K562 (cell line): ENCODE measurements around the gene UHRF1. TPM values are rescaled to one million over a fixed set of nuclear protein-coding genes. Genes with fewer than 3 reads are reported as not detected.
A peak's percentile ranks its signal among the peaks of the same experiment; 100 is the strongest.

Experiments used
- DDX20 ChIP-seq: fragments of 450-650 bp; IDR thresholded peaks from 2 replicates; pipeline ENCODE4 v1.6.1; 2016; ENCODE audit warnings: missing genetic modification characterization, low read depth, mild to moderate bottlenecking, missing compliant biosample characterization, moderate library complexity
- ELF1 ChIP-seq: fragments of 200-800 bp; sonication (Bioruptor generic); IDR thresholded peaks from 2 replicates; pipeline ENCODE4 v1.6.1; 2016; ENCODE audit warnings: missing genetic modification characterization, missing compliant biosample characterization
- FOXA3 ChIP-seq, 2 experiments: fragments of 450-650 bp in 1 of 2; sonication (generic) in 1 of 2; formaldehyde crosslinking; IDR thresholded peaks in 1 of 2; conservative IDR thresholded peaks in 1 of 2; 2 replicates each; pipeline versions ENCODE4 v1.4.0 to v1.8.0; 2020 to 2022; ENCODE audit warnings: mild to moderate bottlenecking in 2 of 2, missing genetic modification reagents in 1 of 2
- MNT ChIP-seq, 2 experiments: fragments of 450-650 bp; conservative IDR thresholded peaks; 2 replicates each; pipeline ENCODE4 v1.6.1; 2017; ENCODE audit warnings: mild to moderate bottlenecking in 2 of 2, moderate library complexity in 2 of 2
- ZC3H4 ChIP-seq: sonication (generic); formaldehyde crosslinking; IDR thresholded peaks from 2 replicates; pipeline ENCODE4 v1.9.0; 2021; ENCODE audit warnings: missing genetic modification reagents, borderline replicate concordance
- ZC3H8 ChIP-seq: fragments of 450-650 bp; IDR thresholded peaks from 2 replicates; pipeline ENCODE4 v1.6.1; 2017
- ZFP1 ChIP-seq: fragments of 450-650 bp; formaldehyde crosslinking; IDR thresholded peaks from 2 replicates; pipeline ENCODE4 v1.4.0; 2020; ENCODE audit warnings: mild to moderate bottlenecking, mixed read lengths
- ZFP36 ChIP-seq: fragments of 150-350 bp; IDR thresholded peaks from 2 replicates; pipeline ENCODE4 v1.6.1; 2018; ENCODE audit warnings: low read length, low read depth; ENCODE audit not compliant: partially characterized antibody
- ZNF354B ChIP-seq: fragments of 250-450 bp; sonication (Bioruptor Pico); IDR thresholded peaks from 2 replicates; pipeline ENCODE4 v1.4.0; 2020
- ZNF76 ChIP-seq: fragments of 250-450 bp; sonication (Bioruptor Pico); IDR thresholded peaks from 2 replicates; pipeline ENCODE4 v1.4.0; 2020; ENCODE audit warnings: mild to moderate bottlenecking, moderate library complexity, borderline replicate concordance
- ZZZ3 ChIP-seq: fragments of 450-650 bp; IDR thresholded peaks from 2 replicates; pipeline ENCODE4 v1.6.1; 2016; ENCODE audit warnings: antibody characterized with exemption, mild to moderate bottlenecking, moderate library complexity
- polyA plus RNA-seq, 8 experiments: library from polyadenylated mRNA; depleted of rRNA in 4 of 8; stranded (reverse) in 5 of 8; unstranded in 3 of 8; fragments of >200 nt; fragmentation: Nextera tagmentation in 2 of 8; fragmentation: Illumina TruSeq in 1 of 8; extraction: Ambion mirVana in 2 of 8; extraction: Trizol in 1 of 8; gene quantifications; 2 replicates each; pipeline versions ENCODE4 v1.2.1 to v1.2.3, GENCODE V29; 2011 to 2014; ENCODE audit warnings: inconsistent platforms in 1 of 8, missing spikeins in 1 of 8
- total RNA-seq, 7 experiments: library from RNA; depleted of rRNA in 6 of 7; stranded (reverse); fragments of >200 nt in 6 of 7; fragmentation: Illumina TruSeq in 2 of 7; extraction: Trizol in 2 of 7; gene quantifications; 2 replicates each; pipeline versions ENCODE4 v1.2.1 to v1.2.3, GENCODE V29; 2011 to 2021; ENCODE audit warnings: low replicate concordance in 1 of 7
- TF ChIP-seq, protein P1 (sequence below): fragments of 250-450 bp; sonication (Bioruptor Pico); IDR thresholded peaks from 2 replicates; pipeline ENCODE4 v1.8.0; 2021; ENCODE audit warnings: moderate library complexity, mild to moderate bottlenecking, inconsistent platforms
- TF ChIP-seq, protein P2 (sequence below): fragments of 250-450 bp; sonication (Bioruptor Pico); IDR thresholded peaks from 2 replicates; pipeline ENCODE4 v1.5.0; 2022; ENCODE audit warnings: mild to moderate bottlenecking
- TF ChIP-seq, protein P3 (sequence below): fragments of 200-800 bp; sonication (Bioruptor generic); IDR thresholded peaks from 2 replicates; pipeline ENCODE4 v1.6.1; 2017; ENCODE audit warnings: missing genetic modification characterization, missing compliant biosample characterization
- TF ChIP-seq, protein P4 (sequence below): fragments of 250-450 bp; sonication (Bioruptor Pico); IDR thresholded peaks from 2 replicates; pipeline ENCODE4 v1.5.0; 2021

The UHRF1 gene
- total and polyA plus RNA-seq, 9 of the 15 experiments (the other 6 are each of a cell fraction or from before 2014, with no cell fraction given) = 6.0 to 101 (median 30.9) TPM

- TF ChIP-seq, protein P1, sequence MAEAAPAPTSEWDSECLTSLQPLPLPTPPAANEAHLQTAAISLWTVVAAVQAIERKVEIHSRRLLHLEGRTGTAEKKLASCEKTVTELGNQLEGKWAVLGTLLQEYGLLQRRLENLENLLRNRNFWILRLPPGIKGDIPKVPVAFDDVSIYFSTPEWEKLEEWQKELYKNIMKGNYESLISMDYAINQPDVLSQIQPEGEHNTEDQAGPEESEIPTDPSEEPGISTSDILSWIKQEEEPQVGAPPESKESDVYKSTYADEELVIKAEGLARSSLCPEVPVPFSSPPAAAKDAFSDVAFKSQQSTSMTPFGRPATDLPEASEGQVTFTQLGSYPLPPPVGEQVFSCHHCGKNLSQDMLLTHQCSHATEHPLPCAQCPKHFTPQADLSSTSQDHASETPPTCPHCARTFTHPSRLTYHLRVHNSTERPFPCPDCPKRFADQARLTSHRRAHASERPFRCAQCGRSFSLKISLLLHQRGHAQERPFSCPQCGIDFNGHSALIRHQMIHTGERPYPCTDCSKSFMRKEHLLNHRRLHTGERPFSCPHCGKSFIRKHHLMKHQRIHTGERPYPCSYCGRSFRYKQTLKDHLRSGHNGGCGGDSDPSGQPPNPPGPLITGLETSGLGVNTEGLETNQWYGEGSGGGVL (CRISPR knock-in tag) = no peak
- TF ChIP-seq ZNF76 (CRISPR knock-in tag) (no peak), ZC3H8 (no peak), ZNF354B (no peak), ZFP1 (CRISPR knock-in tag) (no peak), FOXA3 (CRISPR knock-in tag; conservative IDR thresholded peaks at IDR 0.05 in 1 of 2, IDR thresholded peaks at IDR 0.05 in 1 of 2) (no peak), ZZZ3 (no peak), ZC3H4 (CRISPR knock-in tag) (no peak), MNT (conservative IDR thresholded peaks at IDR 0.05) (peak in 1 of 2 experiments; percentile 65; a peak in 2 of 4 replicates), ELF1 (tag) (no peak), DDX20 (tag) (no peak), ZFP36 (peak; percentile 53)
- TF ChIP-seq, protein P2, sequence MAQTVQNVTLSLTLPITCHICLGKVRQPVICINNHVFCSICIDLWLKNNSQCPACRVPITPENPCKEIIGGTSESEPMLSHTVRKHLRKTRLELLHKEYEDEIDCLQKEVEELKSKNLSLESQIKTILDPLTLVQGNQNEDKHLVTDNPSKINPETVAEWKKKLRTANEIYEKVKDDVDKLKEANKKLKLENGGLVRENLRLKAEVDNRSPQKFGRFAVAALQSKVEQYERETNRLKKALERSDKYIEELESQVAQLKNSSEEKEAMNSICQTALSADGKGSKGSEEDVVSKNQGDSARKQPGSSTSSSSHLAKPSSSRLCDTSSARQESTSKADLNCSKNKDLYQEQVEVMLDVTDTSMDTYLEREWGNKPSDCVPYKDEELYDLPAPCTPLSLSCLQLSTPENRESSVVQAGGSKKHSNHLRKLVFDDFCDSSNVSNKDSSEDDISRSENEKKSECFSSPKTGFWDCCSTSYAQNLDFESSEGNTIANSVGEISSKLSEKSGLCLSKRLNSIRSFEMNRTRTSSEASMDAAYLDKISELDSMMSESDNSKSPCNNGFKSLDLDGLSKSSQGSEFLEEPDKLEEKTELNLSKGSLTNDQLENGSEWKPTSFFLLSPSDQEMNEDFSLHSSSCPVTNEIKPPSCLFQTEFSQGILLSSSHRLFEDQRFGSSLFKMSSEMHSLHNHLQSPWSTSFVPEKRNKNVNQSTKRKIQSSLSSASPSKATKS (CRISPR knock-in tag) = no peak
- TF ChIP-seq, protein P3, sequence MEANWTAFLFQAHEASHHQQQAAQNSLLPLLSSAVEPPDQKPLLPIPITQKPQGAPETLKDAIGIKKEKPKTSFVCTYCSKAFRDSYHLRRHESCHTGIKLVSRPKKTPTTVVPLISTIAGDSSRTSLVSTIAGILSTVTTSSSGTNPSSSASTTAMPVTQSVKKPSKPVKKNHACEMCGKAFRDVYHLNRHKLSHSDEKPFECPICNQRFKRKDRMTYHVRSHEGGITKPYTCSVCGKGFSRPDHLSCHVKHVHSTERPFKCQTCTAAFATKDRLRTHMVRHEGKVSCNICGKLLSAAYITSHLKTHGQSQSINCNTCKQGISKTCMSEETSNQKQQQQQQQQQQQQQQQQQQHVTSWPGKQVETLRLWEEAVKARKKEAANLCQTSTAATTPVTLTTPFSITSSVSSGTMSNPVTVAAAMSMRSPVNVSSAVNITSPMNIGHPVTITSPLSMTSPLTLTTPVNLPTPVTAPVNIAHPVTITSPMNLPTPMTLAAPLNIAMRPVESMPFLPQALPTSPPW (CRISPR knock-in tag) = peak; percentile 87
- TF ChIP-seq, protein P4, sequence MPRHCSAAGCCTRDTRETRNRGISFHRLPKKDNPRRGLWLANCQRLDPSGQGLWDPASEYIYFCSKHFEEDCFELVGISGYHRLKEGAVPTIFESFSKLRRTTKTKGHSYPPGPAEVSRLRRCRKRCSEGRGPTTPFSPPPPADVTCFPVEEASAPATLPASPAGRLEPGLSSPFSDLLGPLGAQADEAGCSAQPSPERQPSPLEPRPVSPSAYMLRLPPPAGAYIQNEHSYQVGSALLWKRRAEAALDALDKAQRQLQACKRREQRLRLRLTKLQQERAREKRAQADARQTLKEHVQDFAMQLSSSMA (CRISPR knock-in tag) = no peak
Observed at GRCh38 chr19:4870025-4870700, 39.1 kb upstream of the UHRF1 start (continued).
